Glutamatergic neuron (in vitro differentiated cells): ENCODE results near the gene FZR1. TPM values are rescaled to one million over a fixed set of nuclear protein-coding genes. Genes with fewer than 3 reads are reported as not detected.
A peak's percentile ranks its signal among the peaks of the same experiment; 100 is the strongest.
"Not testable (repeated sequence)": the region's sequence is repeated elsewhere in the genome, so short reads cannot be mapped to it uniquely, and the experiment has no call there.

ENCODE experiments used
- DNase-seq: peaks from one replicate; pipeline ENCODE4 v3.0.0; 2022
- H3K27ac Mint-ChIP-seq: one replicate; pipeline ENCODE4 v1.8.0; 2020; ENCODE audit warnings: mild to moderate bottlenecking, mixed read lengths, inconsistent platforms; ENCODE audit not compliant: unreplicated experiment
- H3K27me3 Mint-ChIP-seq: one replicate; pipeline ENCODE4 v1.8.0; 2020; ENCODE audit warnings: mild to moderate bottlenecking, moderate library complexity, mixed read lengths, inconsistent platforms; ENCODE audit not compliant: unreplicated experiment
- H3K36me3 Mint-ChIP-seq: one replicate; pipeline ENCODE4 v1.8.0; 2020; ENCODE audit warnings: mild to moderate bottlenecking, mixed read lengths, inconsistent platforms; ENCODE audit not compliant: unreplicated experiment
- H3K4me1 Mint-ChIP-seq: one replicate; pipeline ENCODE4 v1.8.0; 2020; ENCODE audit warnings: mild to moderate bottlenecking, low read depth, mixed read lengths, inconsistent platforms; ENCODE audit not compliant: unreplicated experiment
- H3K4me3 Mint-ChIP-seq: one replicate; pipeline ENCODE4 v1.8.0; 2020; ENCODE audit warnings: mild to moderate bottlenecking, mixed read lengths, inconsistent platforms; ENCODE audit not compliant: unreplicated experiment
- H3K9me3 Mint-ChIP-seq: one replicate; pipeline ENCODE4 v1.8.0; 2020; ENCODE audit warnings: mild to moderate bottlenecking, moderate library complexity, mixed read lengths, inconsistent platforms; ENCODE audit not compliant: unreplicated experiment
- total RNA-seq: library from RNA; stranded (reverse); fragmentation: NEBNext Ultra II Directional; extraction: Animal tissue kit (Norgen Biotek cat#: 25700); gene quantifications from one replicate; pipeline ENCODE4 v1.2.1, GENCODE V29; 2021; ENCODE audit not compliant: unreplicated experiment
- TF ChIP-seq, protein P1 (sequence below): fragments of 200-600 bp; sonication (generic); IDR thresholded peaks from one replicate; pipeline ENCODE4 v1.5.0; 2021; ENCODE audit not compliant: partially characterized antibody, unreplicated experiment

Gene FZR1
- total RNA-seq, 1 donor from 2014 or later: 51.3 TPM

DNA sequence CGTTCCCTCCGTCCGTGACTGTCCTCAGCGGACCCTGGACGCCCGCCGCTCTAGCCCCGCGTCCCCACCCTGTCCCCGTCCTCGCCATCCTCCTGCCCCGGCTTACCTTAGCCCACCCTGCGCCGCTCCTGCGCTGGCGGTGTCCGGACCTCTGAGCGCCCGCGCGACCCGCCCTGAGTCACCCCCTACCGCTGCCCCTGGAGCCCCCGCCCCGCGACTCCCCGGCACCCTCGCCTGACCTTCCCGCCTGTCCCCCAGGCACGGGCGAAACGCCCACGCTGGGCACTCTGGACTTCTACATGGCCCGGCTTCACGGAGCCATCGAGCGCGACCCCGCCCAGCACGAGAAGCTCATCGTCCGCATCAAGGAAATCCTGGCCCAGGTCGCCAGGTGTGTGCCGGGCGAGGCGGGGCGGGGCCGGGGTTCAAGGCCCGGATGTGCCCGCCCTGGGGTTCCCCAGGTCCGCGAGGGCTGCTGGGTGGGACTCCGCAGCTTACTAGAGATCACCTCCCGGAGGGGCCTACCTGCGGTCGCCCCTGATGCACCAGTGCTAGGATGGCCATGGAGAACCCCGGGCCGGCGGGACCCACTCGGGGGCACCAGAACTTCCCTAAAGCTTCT is 71.7 kb downstream of the FZR1 start:
- DNase-seq: peak; percentile 38
- TF ChIP-seq, protein P1, sequence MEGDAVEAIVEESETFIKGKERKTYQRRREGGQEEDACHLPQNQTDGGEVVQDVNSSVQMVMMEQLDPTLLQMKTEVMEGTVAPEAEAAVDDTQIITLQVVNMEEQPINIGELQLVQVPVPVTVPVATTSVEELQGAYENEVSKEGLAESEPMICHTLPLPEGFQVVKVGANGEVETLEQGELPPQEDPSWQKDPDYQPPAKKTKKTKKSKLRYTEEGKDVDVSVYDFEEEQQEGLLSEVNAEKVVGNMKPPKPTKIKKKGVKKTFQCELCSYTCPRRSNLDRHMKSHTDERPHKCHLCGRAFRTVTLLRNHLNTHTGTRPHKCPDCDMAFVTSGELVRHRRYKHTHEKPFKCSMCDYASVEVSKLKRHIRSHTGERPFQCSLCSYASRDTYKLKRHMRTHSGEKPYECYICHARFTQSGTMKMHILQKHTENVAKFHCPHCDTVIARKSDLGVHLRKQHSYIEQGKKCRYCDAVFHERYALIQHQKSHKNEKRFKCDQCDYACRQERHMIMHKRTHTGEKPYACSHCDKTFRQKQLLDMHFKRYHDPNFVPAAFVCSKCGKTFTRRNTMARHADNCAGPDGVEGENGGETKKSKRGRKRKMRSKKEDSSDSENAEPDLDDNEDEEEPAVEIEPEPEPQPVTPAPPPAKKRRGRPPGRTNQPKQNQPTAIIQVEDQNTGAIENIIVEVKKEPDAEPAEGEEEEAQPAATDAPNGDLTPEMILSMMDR: no peak
- Mint-ChIP-seq H3K27me3 (peaks cover 8% of the 10 kb centered on the region), H3K4me3 (no peak overlapping the region), H3K27ac (no peak overlapping the region), H3K4me1 (peaks cover 6% of the 10 kb centered on the region), H3K9me3 (peaks cover 6% of the 10 kb centered on the region), H3K36me3 (peaks cover 6% of the 10 kb centered on the region)

DNA sequence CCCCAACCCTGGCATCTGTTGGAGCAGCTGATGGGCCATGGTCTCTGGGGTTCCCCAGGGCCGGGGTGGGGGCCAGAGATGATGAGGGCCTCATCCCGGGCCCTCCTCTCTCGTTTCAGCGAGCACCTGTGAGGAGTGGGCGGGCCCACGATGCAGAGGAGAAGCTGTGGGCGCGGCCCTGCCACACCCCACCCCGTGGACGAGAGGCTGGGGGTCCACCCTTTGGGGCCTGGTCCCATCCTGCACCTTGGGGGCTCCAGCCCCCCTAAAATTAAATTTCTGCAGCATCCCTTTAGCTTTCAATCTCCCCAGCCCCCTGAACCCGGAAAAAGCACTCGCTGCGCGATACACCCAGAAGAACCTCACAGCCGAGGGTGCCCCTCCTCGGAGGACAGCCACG is 72.3 kb downstream of the FZR1 start:
- peaks cover 6% of the 10 kb centered on the region for H3K4me1 Mint-ChIP-seq
- peaks cover 6% of the 10 kb centered on the region for H3K36me3 Mint-ChIP-seq
- H3K27me3 Mint-ChIP-seq: peaks cover 8% of the 10 kb centered on the region
- no peak overlapping the region for H3K27ac Mint-ChIP-seq
- no peak overlapping the region for H3K4me3 Mint-ChIP-seq
- DNase-seq: no peak
- peaks cover 6% of the 10 kb centered on the region for H3K9me3 Mint-ChIP-seq
- TF ChIP-seq, protein P1: no peak

DNA sequence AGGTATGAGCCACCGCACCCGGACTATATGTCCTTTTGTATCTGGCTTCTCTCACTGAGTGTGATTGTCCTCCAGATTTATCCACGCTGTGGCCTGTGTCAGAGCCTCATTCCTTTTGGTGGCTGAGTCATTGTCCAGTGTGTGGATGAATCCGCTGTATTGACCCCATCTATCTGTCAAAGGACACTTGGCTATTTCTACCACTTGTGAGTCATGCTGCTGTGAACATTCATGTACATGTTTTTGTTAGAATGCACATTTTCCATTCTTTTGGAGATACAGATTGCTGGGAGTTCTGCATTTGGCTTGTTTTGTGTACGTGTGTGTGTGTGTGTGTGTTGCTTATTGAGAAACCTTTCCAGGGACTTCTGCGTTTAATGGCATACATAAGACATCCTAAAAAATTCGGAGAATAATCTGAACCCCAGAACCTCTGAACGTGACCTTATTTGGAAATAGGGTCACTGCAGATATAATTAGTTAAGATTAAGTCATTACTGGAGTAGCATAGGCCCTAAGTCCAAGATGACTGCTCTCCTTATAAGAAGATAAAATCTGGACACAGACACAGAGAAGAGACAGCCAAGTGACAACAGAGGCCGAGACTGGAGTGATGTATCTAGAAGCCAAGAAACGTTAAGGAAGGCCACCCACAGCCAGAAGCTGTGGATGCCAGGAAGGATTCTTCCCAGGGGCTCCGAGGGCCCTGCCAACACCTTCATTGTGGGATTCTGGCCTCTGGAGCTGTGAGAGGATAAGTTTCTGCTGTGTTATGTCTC is 74.2 kb downstream of the FZR1 start:
- no peak for DNase-seq
- Mint-ChIP-seq H3K9me3 (peaks cover 1% of the 10 kb centered on the region), H3K4me3 (no peak overlapping the region), H3K36me3 (peaks cover 1% of the 10 kb centered on the region), H3K27me3 (peaks cover 6% of the 10 kb centered on the region), H3K27ac (no peak overlapping the region), H3K4me1 (peaks cover 2% of the 10 kb centered on the region)
- TF ChIP-seq, protein P1: no peak

DNA sequence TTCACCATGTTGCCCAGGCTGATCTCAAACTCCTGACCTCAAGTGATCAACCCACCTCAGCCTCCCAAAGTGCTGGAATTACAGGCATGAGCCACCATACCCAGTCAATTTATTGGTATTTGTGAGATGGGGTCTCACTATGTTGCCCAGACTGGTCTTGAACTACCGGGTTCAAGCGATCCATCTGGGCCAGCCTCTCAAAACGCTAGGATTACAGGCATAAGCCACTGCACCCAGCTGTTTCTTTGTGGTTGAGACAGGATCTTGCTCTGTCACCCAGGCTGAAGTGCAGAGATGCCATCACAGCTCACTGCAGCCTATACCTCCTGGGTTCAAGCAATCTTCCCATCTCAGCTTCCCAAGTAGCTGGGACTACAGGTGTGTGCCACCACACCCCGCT is 75.7 kb downstream of the FZR1 start:
- H3K9me3 Mint-ChIP-seq, DNase-seq, H3K27me3 Mint-ChIP-seq, H3K27ac Mint-ChIP-seq, H3K4me1 Mint-ChIP-seq, H3K4me3 Mint-ChIP-seq, H3K36me3 Mint-ChIP-seq: not testable (repeated sequence)

DNA sequence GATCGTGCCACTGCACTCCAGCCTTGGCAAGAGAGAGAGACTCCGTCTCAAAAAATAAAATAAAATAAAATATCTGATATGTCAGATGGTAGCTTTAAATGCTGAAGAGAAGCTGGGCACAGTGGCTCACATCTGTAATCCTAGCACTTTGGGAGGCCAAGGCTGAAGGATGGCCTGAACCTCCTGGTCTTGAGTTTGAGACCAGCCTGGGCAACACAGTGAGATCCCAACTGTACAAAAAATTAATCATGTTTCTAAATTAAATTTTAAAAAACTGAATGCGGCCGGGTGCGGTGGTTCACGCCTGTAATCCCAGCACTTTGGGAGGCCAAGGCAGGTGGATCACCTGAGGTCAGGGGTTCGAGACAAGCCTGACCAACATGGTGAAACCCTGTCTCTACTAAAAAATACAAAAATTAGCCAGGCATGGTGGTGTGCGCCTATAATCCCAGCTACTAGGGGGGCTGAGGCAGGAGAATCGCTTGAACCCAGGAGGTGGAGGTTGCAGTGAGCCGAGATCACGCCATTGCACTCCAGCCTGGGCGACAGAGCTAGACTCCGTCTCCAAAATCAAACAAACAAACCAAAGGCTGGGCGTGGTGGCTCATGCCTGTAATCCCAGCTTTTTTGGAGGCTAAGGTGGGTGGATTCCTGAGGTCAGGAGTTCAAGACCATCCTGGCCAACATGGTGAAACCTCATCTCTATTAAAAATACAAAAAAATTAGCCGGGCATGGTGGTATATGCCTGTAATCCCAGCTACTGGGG is 78.1 kb downstream of the FZR1 start:
- H3K4me3 Mint-ChIP-seq, H3K27me3 Mint-ChIP-seq, H3K4me1 Mint-ChIP-seq, DNase-seq, H3K27ac Mint-ChIP-seq, H3K36me3 Mint-ChIP-seq, H3K9me3 Mint-ChIP-seq: not testable (repeated sequence)
